GM12878 (cell line): ENCODE measurements around the gene MIEN1. TPM values are rescaled to one million over a fixed set of nuclear protein-coding genes. Genes with fewer than 3 reads are reported as not detected.

Experiments
- ATAC-seq: fragments of 200-7000 bp; cut with Tn5 transposase; 3 replicates; pipeline ENCODE4 v1.9.1; 2020; ENCODE audit warnings: mild to moderate bottlenecking, moderate library complexity
- BruUV-seq: library from RNA; stranded (reverse); fragments of 400-500 nt; replicated peaks from 2 replicates; lab custom pipeline; 2021; lab: Mats Ljungman, UMichigan
- CTCF ChIA-PET: fragments of 300-600 bp; sonication (Branson Sonifier 250); formaldehyde crosslinking; extraction: SDS; loops from one replicate; lab custom pipeline; 2021; ENCODE audit warnings: inconsistent platforms; lab: Yijun Ruan, JAX
- POLR2A ChIA-PET: fragments of 350-600 bp; formaldehyde crosslinking; extraction: SDS; loops from one replicate; lab custom pipeline; 2021; ENCODE audit warnings: inconsistent platforms; lab: Charles Lee
- RAD21 ChIA-PET: fragments of 300-600 bp; sonication (Branson Sonifier 250); formaldehyde crosslinking; loops from one replicate; lab custom pipeline; 2023; ENCODE audit warnings: antibody characterized with exemption; ENCODE audit not compliant: unreplicated experiment; lab: Charles Lee
- SMC1A ChIA-PET: fragments of 300-600 bp; sonication (Branson Sonifier 250); formaldehyde crosslinking; loops from one replicate; lab custom pipeline; 2023; ENCODE audit not compliant: unreplicated experiment, uncharacterized antibody; lab: Charles Lee
- DNase-seq: peaks from one replicate; pipeline ENCODE4 v3.0.0-alpha.2; 2011; ENCODE audit warnings: low read depth, low spot score
- FAIRE-seq: peaks from 3 replicates; lab custom pipeline; 2011; peaks lifted over from hg19 to GRCh38; lab: Jason Lieb, UNC
- H2AFZ ChIP-seq: 2 replicates; pipeline ENCODE4 v1.6.0; 2011; ENCODE audit warnings: low read depth, low read length, control low read depth; ENCODE audit not compliant: control insufficient read depth
- H3K27ac ChIP-seq: 2 replicates; pipeline ENCODE4 v1.5.1; 2011; ENCODE audit warnings: control low read depth; ENCODE audit not compliant: control insufficient read depth, insufficient read depth
- H3K27me3 ChIP-seq, 2 experiments: replicated peaks in 1 of 2; 2 replicates each; pipeline versions ENCODE4 v1.6.0 to v1.6.1; 2011; ENCODE audit warnings: low read length in 1 of 2; ENCODE audit not compliant: control insufficient read depth in 2 of 2, insufficient read depth in 2 of 2
- H3K36me3 ChIP-seq, 2 experiments: 2 replicates each; pipeline ENCODE4 v1.5.1; 2011; ENCODE audit warnings: low read length in 1 of 2; ENCODE audit not compliant: control insufficient read depth in 2 of 2, insufficient read depth in 2 of 2
- H3K4me1 ChIP-seq: 2 replicates; pipeline ENCODE4 v1.6.1; 2011; ENCODE audit warnings: mild to moderate bottlenecking, low read length, moderate library complexity, mixed read lengths; ENCODE audit not compliant: control insufficient read depth, insufficient read depth
- H3K4me2 ChIP-seq: 2 replicates; pipeline ENCODE4 v1.6.0; 2011; ENCODE audit warnings: control low read depth; ENCODE audit not compliant: control insufficient read depth, insufficient read depth
- H3K4me3 ChIP-seq: fragments of 200-600 bp; sonication (generic); 2 replicates; pipeline ENCODE4 v1.5.1; 2016
- H3K79me2 ChIP-seq: 2 replicates; pipeline ENCODE4 v1.6.0; 2011; ENCODE audit warnings: low read length; ENCODE audit not compliant: control insufficient read depth, insufficient read depth
- H3K9ac ChIP-seq: 2 replicates; pipeline ENCODE4 v1.8.0; 2011; ENCODE audit warnings: low read length, control low read depth, mixed read lengths; ENCODE audit not compliant: control insufficient read depth, insufficient read depth
- H3K9me3 ChIP-seq: replicated peaks from 3 replicates; pipeline ENCODE4 v1.5.1; 2011; ENCODE audit warnings: mild to moderate bottlenecking, low read length; ENCODE audit not compliant: control insufficient read depth, insufficient read depth
- H4K20me1 ChIP-seq: 2 replicates; pipeline ENCODE4 v1.6.0; 2011; ENCODE audit not compliant: control insufficient read depth, insufficient read depth
- DPF2 ChIP-seq: fragments of 450-650 bp; IDR thresholded peaks from 2 replicates; pipeline ENCODE4 v1.6.1; 2017; ENCODE audit warnings: mild to moderate bottlenecking
- FOXK2 ChIP-seq: fragments of 450-650 bp; IDR thresholded peaks from 2 replicates; pipeline ENCODE4 v1.6.1; 2017; ENCODE audit warnings: mild to moderate bottlenecking, moderate library complexity
- HSF1 ChIP-seq: fragments of 150-350 bp; IDR thresholded peaks from 2 replicates; pipeline ENCODE4 v1.6.1; 2014; ENCODE audit warnings: mild to moderate bottlenecking, low read depth, low read length
- IKZF2 ChIP-seq, 2 experiments: fragments of 450-650 bp; IDR thresholded peaks; 2 replicates each; pipeline ENCODE4 v1.6.1; 2017; ENCODE audit warnings: mild to moderate bottlenecking in 2 of 2, moderate library complexity in 2 of 2
- JUND ChIP-seq: IDR thresholded peaks from 2 replicates; pipeline ENCODE4 v1.6.1; 2012; ENCODE audit warnings: low read depth, mild to moderate bottlenecking, low read length, improper control_type of control experiment, moderate library complexity
- MTA3 ChIP-seq: IDR thresholded peaks from 2 replicates; pipeline ENCODE4 v1.6.1; 2012; ENCODE audit warnings: low read length, inconsistent platforms, borderline replicate concordance
- MXI1 ChIP-seq: fragments of 150-350 bp; IDR thresholded peaks from 2 replicates; pipeline ENCODE4 v1.6.1; 2011; ENCODE audit warnings: low read depth, mild to moderate bottlenecking, inconsistent platforms, low read length, improper control_type of control experiment
- MYC ChIP-seq: IDR thresholded peaks from 2 replicates; pipeline ENCODE4 v1.6.1; 2011; ENCODE audit warnings: mild to moderate bottlenecking, low read length, moderate library complexity, inconsistent platforms; ENCODE audit not compliant: insufficient read depth, insufficient replicate concordance, insufficient read length, severe bottlenecking
- ZNF24 ChIP-seq: fragments of 450-650 bp; IDR thresholded peaks from 2 replicates; pipeline ENCODE4 v1.6.1; 2017; ENCODE audit warnings: antibody characterized with exemption, mild to moderate bottlenecking
- WGBS: methylation state at CpG from one replicate; pipeline ENCODE4 v1.1.6; 2016; ENCODE audit warnings: low lambda C conversion rate; ENCODE audit not compliant: insufficient replicate concordance, insufficient coverage; ENCODE audit errors: missing lambda C conversion rate; 5-methylcytosine and 5-hydroxymethylcytosine counted together
- in situ Hi-C: fragments of 300-500 bp; cut with MboI; formaldehyde crosslinking; loops from 9 replicates; pipeline ENCODE4 v1.14.3; 2018; ENCODE audit warnings: mixed read lengths
- intact Hi-C: fragments of 100-400 bp; cut with micrococcal nuclease; formaldehyde crosslinking; loops from one replicate; pipeline ENCODE4 v1.14.2; 2022; ENCODE audit not compliant: unreplicated experiment
- polyA plus RNA-seq, 11 experiments: library from polyadenylated mRNA; depleted of rRNA in 4 of 11; unstranded in 6 of 11; stranded (reverse) in 5 of 11; fragments of >200 nt; fragmentation: Nextera tagmentation in 4 of 11; fragmentation: Illumina TruSeq in 1 of 11; extraction: Ambion mirVana in 4 of 11; extraction: Trizol in 1 of 11; gene quantifications; 1 replicate in 1 of 11; 2 replicates in 10 of 11; pipeline versions ENCODE4 v1.2.1 to v1.2.3, GENCODE V29; 2011 to 2016; ENCODE audit warnings: inconsistent platforms in 2 of 11, missing spikeins in 2 of 11, low read depth in 1 of 11
- total RNA-seq, 4 experiments: library from RNA; depleted of rRNA in 3 of 4; stranded (reverse); fragments of >200 nt in 3 of 4; fragmentation: Illumina TruSeq in 1 of 4; extraction: Trizol in 1 of 4; gene quantifications; 2 replicates each; pipeline versions ENCODE4 v1.2.1 to v1.2.3, GENCODE V29; 2013 to 2021
- TF ChIP-seq, protein P1 (sequence below): IDR thresholded peaks from 2 replicates; pipeline ENCODE4 v1.6.1; 2012; ENCODE audit warnings: low read length, inconsistent platforms
- TF ChIP-seq, protein P2 (sequence below): fragments of 450-650 bp; IDR thresholded peaks from 2 replicates; pipeline ENCODE4 v1.6.1; 2017; ENCODE audit warnings: borderline replicate concordance

Gene MIEN1
- total and polyA plus RNA-seq, 10 of the 15 experiments (the other 5 are each of a cell fraction or from before 2014, with no cell fraction given): 24.9 to 89.1 (median 47.7) TPM

GRCh38 chr17:39702901-39703893, 27.1 kb downstream of the MIEN1 start (continued):
- TF ChIP-seq DPF2 (peak; percentile 74; the same call in 1 of the 2 replicates), HSF1 (no peak)
- TF ChIP-seq, protein P1, sequence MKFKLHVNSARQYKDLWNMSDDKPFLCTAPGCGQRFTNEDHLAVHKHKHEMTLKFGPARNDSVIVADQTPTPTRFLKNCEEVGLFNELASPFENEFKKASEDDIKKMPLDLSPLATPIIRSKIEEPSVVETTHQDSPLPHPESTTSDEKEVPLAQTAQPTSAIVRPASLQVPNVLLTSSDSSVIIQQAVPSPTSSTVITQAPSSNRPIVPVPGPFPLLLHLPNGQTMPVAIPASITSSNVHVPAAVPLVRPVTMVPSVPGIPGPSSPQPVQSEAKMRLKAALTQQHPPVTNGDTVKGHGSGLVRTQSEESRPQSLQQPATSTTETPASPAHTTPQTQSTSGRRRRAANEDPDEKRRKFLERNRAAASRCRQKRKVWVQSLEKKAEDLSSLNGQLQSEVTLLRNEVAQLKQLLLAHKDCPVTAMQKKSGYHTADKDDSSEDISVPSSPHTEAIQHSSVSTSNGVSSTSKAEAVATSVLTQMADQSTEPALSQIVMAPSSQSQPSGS: 0 out of 2 replicates have a peak, but pooled peaks have one; percentile 45
- TF ChIP-seq, all 136 proteins: peak for 16

GRCh38 chr17:39701784-39702422, 28.4 kb downstream of the MIEN1 start:
- FAIRE-seq (no peak), DNase-seq (no peak), ATAC-seq (no peak)
- no peak overlapping the region for H3K27ac ChIP-seq
- no peaks in the 10 kb centered on the region for H3K9me3 ChIP-seq
- no TSS peak for BruUV-seq
- no peak overlapping the region for H3K4me3 ChIP-seq
- no peaks in the 10 kb centered on the region for H4K20me1 ChIP-seq
- H3K36me3 ChIP-seq: no peaks in the 10 kb centered on the region
- TF ChIP-seq, protein P2, sequence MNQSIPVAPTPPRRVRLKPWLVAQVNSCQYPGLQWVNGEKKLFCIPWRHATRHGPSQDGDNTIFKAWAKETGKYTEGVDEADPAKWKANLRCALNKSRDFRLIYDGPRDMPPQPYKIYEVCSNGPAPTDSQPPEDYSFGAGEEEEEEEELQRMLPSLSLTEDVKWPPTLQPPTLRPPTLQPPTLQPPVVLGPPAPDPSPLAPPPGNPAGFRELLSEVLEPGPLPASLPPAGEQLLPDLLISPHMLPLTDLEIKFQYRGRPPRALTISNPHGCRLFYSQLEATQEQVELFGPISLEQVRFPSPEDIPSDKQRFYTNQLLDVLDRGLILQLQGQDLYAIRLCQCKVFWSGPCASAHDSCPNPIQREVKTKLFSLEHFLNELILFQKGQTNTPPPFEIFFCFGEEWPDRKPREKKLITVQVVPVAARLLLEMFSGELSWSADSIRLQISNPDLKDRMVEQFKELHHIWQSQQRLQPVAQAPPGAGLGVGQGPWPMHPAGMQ: no peak
- TF ChIP-seq MXI1 (no peak), ZNF24 (no peak), MTA3 (no peak), JUND (no peak), FOXK2 (no peak), MYC (no peak), IKZF2 (IDR thresholded peaks at IDR 0.05) (no peak)
- H3K27me3 ChIP-seq: peaks cover 0 to 7% of the 10 kb centered on the region in 2 experiments; a peak in 2 of 4 replicates
- SMC1A ChIA-PET: interaction anchor here (0.8 kb wide), 1 partner anchor 13 kb away, joined by 3 read pairs; no protein-coding TSS in a partner anchor
- no peak overlapping the region for H2AFZ ChIP-seq
- H3K4me1 ChIP-seq: peaks cover 11% of the 10 kb centered on the region
- in situ Hi-C loops (no loop called here), intact Hi-C loops (no loop called here)
- H3K79me2 ChIP-seq: no peaks in the 10 kb centered on the region
- POLR2A ChIA-PET: interaction anchor here (0.6 kb wide), 1 partner anchor 62 kb away, joined by 3 read pairs; no protein-coding TSS in a partner anchor
- no peak overlapping the region for H3K9ac ChIP-seq
- RAD21 ChIA-PET: interaction anchor here (2.0 kb wide), 1 partner anchor 28 kb away, joined by 7 read pairs; the partner anchor contains the start of gene MIEN1
- 26% methylated on average over 4 of the region's 4 CpGs for WGBS
- no peak overlapping the region for H3K4me2 ChIP-seq
- CTCF ChIA-PET: interaction anchor here (1.1 to 3.3 kb wide), 5 partner anchors 14 to 49 kb away, joined by 3 to 11 read pairs (median 4); partner anchors contain the start of gene PGAP3
